Measurements from ENCODE around the gene FCN2. TPM values are rescaled to one million over a fixed set of nuclear protein-coding genes. Genes with fewer than 3 reads are reported as not detected.
A peak's percentile ranks its signal among the peaks of the same experiment; 100 is the strongest.

FCN2 gene
- total RNA-seq, 1 donor from 2014 or later, result not detected

GRCh38 chr9:134885679-134886412 lies 5.2 kb downstream of the FCN2 start:
- intact Hi-C loops (cut with DNase I), result no loop called here
- no peaks in the 10 kb centered on the region for H3K9me3 ChIP-seq
- TF ChIP-seq, protein P1, sequence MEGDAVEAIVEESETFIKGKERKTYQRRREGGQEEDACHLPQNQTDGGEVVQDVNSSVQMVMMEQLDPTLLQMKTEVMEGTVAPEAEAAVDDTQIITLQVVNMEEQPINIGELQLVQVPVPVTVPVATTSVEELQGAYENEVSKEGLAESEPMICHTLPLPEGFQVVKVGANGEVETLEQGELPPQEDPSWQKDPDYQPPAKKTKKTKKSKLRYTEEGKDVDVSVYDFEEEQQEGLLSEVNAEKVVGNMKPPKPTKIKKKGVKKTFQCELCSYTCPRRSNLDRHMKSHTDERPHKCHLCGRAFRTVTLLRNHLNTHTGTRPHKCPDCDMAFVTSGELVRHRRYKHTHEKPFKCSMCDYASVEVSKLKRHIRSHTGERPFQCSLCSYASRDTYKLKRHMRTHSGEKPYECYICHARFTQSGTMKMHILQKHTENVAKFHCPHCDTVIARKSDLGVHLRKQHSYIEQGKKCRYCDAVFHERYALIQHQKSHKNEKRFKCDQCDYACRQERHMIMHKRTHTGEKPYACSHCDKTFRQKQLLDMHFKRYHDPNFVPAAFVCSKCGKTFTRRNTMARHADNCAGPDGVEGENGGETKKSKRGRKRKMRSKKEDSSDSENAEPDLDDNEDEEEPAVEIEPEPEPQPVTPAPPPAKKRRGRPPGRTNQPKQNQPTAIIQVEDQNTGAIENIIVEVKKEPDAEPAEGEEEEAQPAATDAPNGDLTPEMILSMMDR (IDR thresholded peaks at IDR 0.05), result no peak
- DNase-seq (ENCODE audit: low spot score in 2 of 2), result peak in 1 of 2 donors; percentile 33
- H3K4me3 ChIP-seq, result no peak overlapping the region
- no peaks in the 10 kb centered on the region for H3K36me3 ChIP-seq
- no peak overlapping the region for H3K27ac ChIP-seq
- no peaks in the 10 kb centered on the region for H3K4me1 ChIP-seq
- peaks cover 5% of the 10 kb centered on the region for H3K27me3 ChIP-seq

DNA sequence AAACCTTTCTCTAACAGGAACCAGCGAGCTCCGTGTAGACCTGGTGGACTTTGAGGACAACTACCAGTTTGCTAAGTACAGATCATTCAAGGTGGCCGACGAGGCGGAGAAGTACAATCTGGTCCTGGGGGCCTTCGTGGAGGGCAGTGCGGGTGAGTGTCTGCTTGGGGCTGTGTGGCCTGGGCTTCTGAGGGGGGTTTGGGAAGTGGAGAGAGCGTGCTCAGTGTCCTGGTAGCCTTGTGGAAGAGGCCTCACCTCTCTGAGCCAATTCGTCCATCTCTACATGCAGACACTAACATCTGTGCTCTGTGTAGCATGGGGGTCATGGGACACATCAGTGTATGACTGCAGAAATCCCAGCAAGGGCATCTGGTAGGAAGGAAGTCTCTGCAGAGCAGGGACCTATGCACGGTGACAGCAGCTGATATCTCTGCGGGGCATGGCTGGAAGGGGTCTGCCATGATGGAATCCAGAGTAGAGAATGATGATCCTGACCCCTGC lies 5.9 kb downstream of the FCN2 start:
- peaks cover 5% of the 10 kb centered on the region for H3K27me3 ChIP-seq
- H3K27ac ChIP-seq, result no peak overlapping the region
- no peaks in the 10 kb centered on the region for H3K9me3 ChIP-seq
- no peak overlapping the region for H3K4me3 ChIP-seq
- TF ChIP-seq, protein P1 (IDR thresholded peaks at IDR 0.05), result no peak
- H3K4me1 ChIP-seq, result no peaks in the 10 kb centered on the region
- peak in 1 of 2 donors; percentile 47 for DNase-seq (ENCODE audit: low spot score in 2 of 2)
- H3K36me3 ChIP-seq, result no peaks in the 10 kb centered on the region
- intact Hi-C loops (cut with DNase I), result no loop called here

- no peaks in the 10 kb centered on the region for H3K4me1 ChIP-seq
- peaks cover 4% of the 10 kb centered on the region for H3K27me3 ChIP-seq
- H3K4me3 ChIP-seq, result no peak overlapping the region
- DNase-seq (ENCODE audit: low spot score in 2 of 2), result peak in 1 of 2 donors; percentile 47
- intact Hi-C loops (cut with DNase I), result no loop called here
- TF ChIP-seq, protein P1 (IDR thresholded peaks at IDR 0.05), result no peak
- H3K9me3 ChIP-seq, result no peaks in the 10 kb centered on the region
- H3K27ac ChIP-seq, result no peak overlapping the region
- no peaks in the 10 kb centered on the region for H3K36me3 ChIP-seq
Observed at GRCh38 chr9:134887219-134887618, 6.6 kb downstream of the FCN2 start.

GRCh38 chr9:134887686-134888602 lies 7.3 kb downstream of the FCN2 start:
- TF ChIP-seq, protein P1 (IDR thresholded peaks at IDR 0.05), result no peak
- intact Hi-C loops (cut with DNase I), result no loop called here
- DNase-seq (ENCODE audit: low spot score in 2 of 2), result peak in 1 of 2 donors; percentile 58

DNA sequence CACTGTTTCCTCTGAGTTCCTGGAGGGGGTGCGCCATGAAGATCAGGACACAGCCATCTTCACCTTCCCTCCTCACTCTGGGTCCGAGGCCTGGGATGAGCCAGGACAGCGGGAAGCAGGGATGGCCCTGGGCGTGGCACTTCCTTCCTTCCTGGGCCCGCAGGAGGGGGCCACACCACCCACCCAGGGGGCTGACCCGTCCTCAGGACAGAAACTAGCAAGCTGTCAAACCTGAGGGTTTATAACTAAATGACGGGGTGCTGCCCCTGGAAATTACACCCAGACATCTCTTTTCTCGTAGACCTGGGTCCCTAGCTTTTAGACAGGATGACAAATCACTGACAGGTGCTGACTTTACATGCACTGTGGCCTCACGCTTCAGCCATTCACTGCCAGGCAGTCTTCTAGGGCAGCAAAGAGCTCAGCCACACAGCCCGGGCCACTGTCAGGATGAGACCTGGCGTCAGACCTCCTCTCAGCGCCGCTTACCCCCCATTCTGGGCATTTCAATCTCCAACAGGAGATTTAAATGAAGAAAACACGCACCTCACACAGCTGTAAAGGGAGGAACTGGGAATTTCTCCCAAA lies 8.1 kb downstream of the FCN2 start:
- Histone ChIP-seq H3K4me3 (no peak overlapping the region), H3K4me1 (no peaks in the 10 kb centered on the region), H3K27ac (no peak overlapping the region), H3K36me3 (no peaks in the 10 kb centered on the region), H3K9me3 (no peaks in the 10 kb centered on the region), H3K27me3 (no peaks in the 10 kb centered on the region)
- intact Hi-C loops (cut with DNase I), result no loop called here
- TF ChIP-seq, protein P1 (IDR thresholded peaks at IDR 0.05), result no peak
- peak in 1 of 2 donors; percentile 54 for DNase-seq (ENCODE audit: low spot score in 2 of 2)

More at GRCh38 chr9:134887686-134888602, 7.3 kb downstream of the FCN2 start:
- Histone ChIP-seq H3K27ac (no peak overlapping the region), H3K27me3 (no peaks in the 10 kb centered on the region), H3K4me1 (no peaks in the 10 kb centered on the region), H3K4me3 (no peak overlapping the region), H3K36me3 (no peaks in the 10 kb centered on the region), H3K9me3 (no peaks in the 10 kb centered on the region)
